ENCODE data around the gene ASCC1.

- TF ChIP-seq POLR2A (IDR thresholded peaks at IDR 0.05) (no peak), POLR2AphosphoS5 (IDR thresholded peaks at IDR 0.05) (no peak), CTCF (IDR thresholded peaks at IDR 0.05) (no peak), EP300 (IDR thresholded peaks at IDR 0.05) (no peak)
Measured at GRCh38 chr10:72228318-72228751, 12.3 kb upstream of the ASCC1 start.

All from sigmoid colon (tissue), 4 donors.